OCI-LY3 (cell line): ENCODE results near the gene DAAM2.

Experiments used
- H2AFZ ChIP-seq: fragments of 200-600, 300-600 bp; shearing (Covaris generic); 2 replicates; pipeline ENCODE4 v1.6.0; 2014; ENCODE audit warnings: antibody characterized with exemption, low read depth, low read length
- H3K27ac ChIP-seq: fragments of 200-600, 300-600 bp; sonication (generic); 2 replicates; pipeline ENCODE4 v1.5.1; 2014; ENCODE audit warnings: mild to moderate bottlenecking, low read length, moderate library complexity, mixed read lengths
- H3K27me3 ChIP-seq: fragments of 200-600, 300-600 bp; sonication (generic); 2 replicates; pipeline ENCODE4 v1.6.1; 2014; ENCODE audit warnings: low read depth, low read length, mixed read lengths
- H3K36me3 ChIP-seq: fragments of 200-600, 300-600 bp; sonication (generic); replicated peaks from 2 replicates; pipeline ENCODE3; 2014; ENCODE audit warnings: low read depth, low read length, mixed read lengths
- H3K4me1 ChIP-seq: fragments of 300-600, 200-600 bp; sonication (generic); 2 replicates; pipeline ENCODE4 v1.6.1; 2014; ENCODE audit warnings: low read length, mixed read lengths
- H3K4me2 ChIP-seq: fragments of 200-600, 300-600 bp; sonication (generic); 2 replicates; pipeline ENCODE4 v1.6.1; 2014; ENCODE audit warnings: low read length, mixed read lengths
- H3K4me3 ChIP-seq: fragments of 300-600, 200-600 bp; sonication (generic); 2 replicates; pipeline ENCODE4 v1.5.1; 2014; ENCODE audit warnings: antibody characterized with exemption, mild to moderate bottlenecking, low read length, moderate library complexity
- H3K79me2 ChIP-seq: fragments of 300-600, 200-600 bp; shearing (Covaris generic); 2 replicates; pipeline ENCODE4 v1.6.1; 2014; ENCODE audit warnings: mild to moderate bottlenecking, low read length, mixed read lengths
- H3K9ac ChIP-seq: fragments of 300-600, 200-600 bp; shearing (Covaris generic); 2 replicates; pipeline ENCODE4 v1.6.0; 2014; ENCODE audit warnings: mild to moderate bottlenecking, low read length, moderate library complexity
- H3K9me3 ChIP-seq: fragments of 200-600, 300-600 bp; shearing (Covaris generic); 2 replicates; pipeline ENCODE4 v1.6.1; 2014; ENCODE audit warnings: low read length, mixed read lengths; ENCODE audit not compliant: insufficient read depth
- H4K20me1 ChIP-seq: fragments of 200-600, 300-600 bp; sonication (generic); 2 replicates; pipeline ENCODE4 v1.6.1; 2016; ENCODE audit warnings: low read length, mixed read lengths; ENCODE audit not compliant: insufficient read depth
- CTCF ChIP-seq: fragments of 200-600, 300-600 bp; sonication (generic); IDR thresholded peaks from 2 replicates; pipeline ENCODE4 v1.5.1; 2014; ENCODE audit warnings: antibody characterized with exemption, low read length, low read depth
- EZH2phosphoT487 ChIP-seq: fragments of 200-600 bp; shearing (Covaris generic); IDR thresholded peaks from 2 replicates; pipeline ENCODE4 v1.6.1; 2018; ENCODE audit warnings: antibody characterized with exemption, mixed run types, low read depth

The DAAM2 gene

GRCh38 chr6:39918831-39919230 is 126.7 kb downstream of the DAAM2 start:
- no peaks in the 10 kb centered on the region for H3K9me3 ChIP-seq
- no peaks in the 10 kb centered on the region for H3K27me3 ChIP-seq
- H4K20me1 ChIP-seq, result no peaks in the 10 kb centered on the region
- no peaks in the 10 kb centered on the region for H3K79me2 ChIP-seq
- no peak for TF ChIP-seq EZH2phosphoT487
- TF ChIP-seq CTCF, result no peak
- H3K4me2 ChIP-seq, result no peak overlapping the region
- no peak overlapping the region for H3K4me3 ChIP-seq
- no peaks in the 10 kb centered on the region for H3K4me1 ChIP-seq
- H2AFZ ChIP-seq, result no peak overlapping the region
- no peaks in the 10 kb centered on the region for H3K36me3 ChIP-seq
- no peak overlapping the region for H3K9ac ChIP-seq
- H3K27ac ChIP-seq, result no peak overlapping the region

- Histone ChIP-seq H3K27me3 (no peaks in the 10 kb centered on the region), H4K20me1 (no peaks in the 10 kb centered on the region)
These were observed 128.0 kb downstream of the DAAM2 start for GRCh38 chr6:39920157-39920556.

GRCh38 chr6:39922821-39923220 is 130.6 kb downstream of the DAAM2 start:
- Histone ChIP-seq H3K27me3 (0 out of 2 replicates have a peak, but pooled peaks cover 6% of the 10 kb centered on the region), H3K9ac (no peak overlapping the region), H3K27ac (no peak overlapping the region), H3K4me3 (no peak overlapping the region), H3K9me3 (no peaks in the 10 kb centered on the region), H2AFZ (no peak overlapping the region), H3K4me1 (no peaks in the 10 kb centered on the region), H4K20me1 (no peaks in the 10 kb centered on the region), H3K4me2 (no peak overlapping the region), H3K79me2 (no peaks in the 10 kb centered on the region), H3K36me3 (no peaks in the 10 kb centered on the region)
- TF ChIP-seq CTCF (no peak), EZH2phosphoT487 (no peak)

More at GRCh38 chr6:39920157-39920556, 128.0 kb downstream of the DAAM2 start:
- no peak overlapping the region for H3K4me3 ChIP-seq
- TF ChIP-seq EZH2phosphoT487 (no peak), CTCF (no peak)
- H3K36me3 ChIP-seq, result no peaks in the 10 kb centered on the region
- H3K27ac ChIP-seq, result no peak overlapping the region
- no peaks in the 10 kb centered on the region for H3K79me2 ChIP-seq
- no peak overlapping the region for H3K9ac ChIP-seq
- H3K9me3 ChIP-seq, result no peaks in the 10 kb centered on the region
- H3K4me1 ChIP-seq, result no peaks in the 10 kb centered on the region
- no peak overlapping the region for H2AFZ ChIP-seq
- H3K4me2 ChIP-seq, result no peak overlapping the region

- Histone ChIP-seq H2AFZ (no peak overlapping the region), H3K9me3 (no peaks in the 10 kb centered on the region), H3K27ac (no peak overlapping the region), H3K4me3 (no peak overlapping the region), H4K20me1 (no peaks in the 10 kb centered on the region), H3K36me3 (no peaks in the 10 kb centered on the region), H3K4me2 (no peak overlapping the region), H3K4me1 (no peaks in the 10 kb centered on the region), H3K9ac (no peak overlapping the region), H3K27me3 (peaks cover 7% of the 10 kb centered on the region; the same call in 1 of the 2 replicates), H3K79me2 (no peaks in the 10 kb centered on the region)
- TF ChIP-seq EZH2phosphoT487 (no peak), CTCF (no peak)
These were observed 131.2 kb downstream of the DAAM2 start for GRCh38 chr6:39923394-39923793.
